GM21825 (cell line): ENCODE data around the gene SLC27A4.

Source experiments
- ATAC-seq: cut with Tn5 transposase; IDR thresholded peaks from one replicate; pipeline ENCODE4 v1.9.1; 2021; ENCODE audit warnings: mild to moderate bottlenecking, moderate library complexity; ENCODE audit not compliant: unreplicated experiment

SLC27A4 gene

GRCh38 chr9:128339761-128340690 lies at the start of gene SLC27A4:
TSS of gene SLC27A4 (plus strand) at chr9:128340527. CDS start at chr9:128343133, 2,606 bp downstream.
- ATAC-seq: peak; percentile 77

DNA sequence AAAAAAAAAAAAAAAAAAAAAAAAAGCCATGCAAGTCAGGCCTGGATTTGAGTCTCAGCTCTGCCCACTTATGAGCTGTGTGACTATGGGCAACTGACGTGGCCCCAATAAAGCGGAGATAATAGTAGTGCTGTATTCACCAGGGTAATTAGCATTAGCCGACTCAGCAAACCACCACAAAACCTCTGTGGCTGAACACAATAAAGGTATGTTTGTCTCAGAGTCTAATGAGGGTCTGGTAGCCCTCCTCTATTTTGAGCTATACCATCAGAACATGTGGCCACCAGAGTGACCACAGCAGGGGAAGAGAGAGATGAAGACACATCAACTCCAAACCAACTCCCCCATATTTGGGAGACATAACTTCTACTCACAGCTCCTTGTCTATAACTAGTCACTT lies 48.3 kb upstream of the SLC27A4 start:
- no peak for ATAC-seq

DNA sequence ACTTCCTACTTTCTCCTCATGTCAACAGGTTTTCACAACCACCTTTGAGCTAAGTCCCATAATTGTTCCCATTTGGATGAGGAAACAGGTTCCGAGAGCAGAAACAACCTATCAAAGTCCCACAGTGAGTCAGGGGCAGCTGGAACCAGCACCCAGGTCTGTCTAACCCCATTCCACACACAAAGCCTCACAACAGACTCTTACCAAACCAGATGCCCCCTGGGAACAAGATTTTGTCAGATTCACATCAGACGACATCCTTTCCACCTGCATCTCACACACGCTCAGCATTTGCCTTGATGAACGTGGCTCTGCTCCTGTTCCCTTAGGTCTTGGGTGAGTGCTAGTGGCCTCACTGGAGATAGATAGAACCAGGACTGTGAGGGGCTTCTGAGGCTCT lies 47.2 kb upstream of the SLC27A4 start:
- no peak for ATAC-seq

- no peak for ATAC-seq
Measured at GRCh38 chr9:128294142-128294541, 46.2 kb upstream of the SLC27A4 start.

DNA sequence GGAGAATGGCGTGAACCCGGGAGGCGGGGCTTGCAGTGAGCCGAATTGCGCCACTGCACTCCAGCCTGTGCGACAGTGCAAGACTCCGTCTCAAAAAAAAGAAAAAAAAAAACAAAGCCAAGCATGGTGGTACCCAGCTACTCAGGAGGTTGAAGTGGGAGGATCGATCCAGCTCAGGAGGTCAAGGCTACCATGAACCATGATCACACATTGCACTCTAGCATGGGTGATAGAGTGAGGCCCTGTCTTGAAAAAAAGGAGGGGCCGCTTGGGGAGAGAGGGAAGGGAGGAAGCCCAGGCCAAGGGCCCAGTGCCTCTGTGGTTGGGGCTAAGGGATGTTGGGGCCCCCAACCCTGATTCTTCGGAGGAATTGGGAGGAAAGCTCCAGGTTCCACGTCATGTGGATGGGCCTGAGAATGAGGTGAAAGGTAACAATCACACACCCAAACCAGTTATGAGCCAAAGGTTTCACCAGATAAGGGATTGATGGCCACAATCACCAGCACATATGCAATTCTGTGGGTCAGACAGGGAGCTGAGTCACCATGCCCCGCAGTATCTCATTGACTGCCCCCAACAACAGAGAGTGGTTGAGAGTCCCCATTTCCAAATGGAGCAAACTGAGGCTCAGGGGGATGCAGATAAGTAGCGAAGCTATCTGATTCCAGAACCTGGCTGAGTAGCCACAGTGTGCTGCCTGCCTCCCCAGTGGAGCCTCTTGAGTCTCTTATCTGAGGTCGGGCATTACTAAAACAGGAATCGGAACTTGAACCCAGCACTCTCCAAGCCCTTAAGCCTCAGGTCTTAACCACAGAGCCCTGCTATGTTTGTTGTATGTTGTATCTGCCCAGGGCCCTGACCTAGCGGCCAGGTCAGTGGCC lies 43.7 kb upstream of the SLC27A4 start:
- no peak for ATAC-seq

GRCh38 chr9:128297221-128297773 lies 43.0 kb upstream of the SLC27A4 start:
- no peak for ATAC-seq

- no peak for ATAC-seq
Measured at GRCh38 chr9:128298535-128299482, 41.5 kb upstream of the SLC27A4 start.

DNA sequence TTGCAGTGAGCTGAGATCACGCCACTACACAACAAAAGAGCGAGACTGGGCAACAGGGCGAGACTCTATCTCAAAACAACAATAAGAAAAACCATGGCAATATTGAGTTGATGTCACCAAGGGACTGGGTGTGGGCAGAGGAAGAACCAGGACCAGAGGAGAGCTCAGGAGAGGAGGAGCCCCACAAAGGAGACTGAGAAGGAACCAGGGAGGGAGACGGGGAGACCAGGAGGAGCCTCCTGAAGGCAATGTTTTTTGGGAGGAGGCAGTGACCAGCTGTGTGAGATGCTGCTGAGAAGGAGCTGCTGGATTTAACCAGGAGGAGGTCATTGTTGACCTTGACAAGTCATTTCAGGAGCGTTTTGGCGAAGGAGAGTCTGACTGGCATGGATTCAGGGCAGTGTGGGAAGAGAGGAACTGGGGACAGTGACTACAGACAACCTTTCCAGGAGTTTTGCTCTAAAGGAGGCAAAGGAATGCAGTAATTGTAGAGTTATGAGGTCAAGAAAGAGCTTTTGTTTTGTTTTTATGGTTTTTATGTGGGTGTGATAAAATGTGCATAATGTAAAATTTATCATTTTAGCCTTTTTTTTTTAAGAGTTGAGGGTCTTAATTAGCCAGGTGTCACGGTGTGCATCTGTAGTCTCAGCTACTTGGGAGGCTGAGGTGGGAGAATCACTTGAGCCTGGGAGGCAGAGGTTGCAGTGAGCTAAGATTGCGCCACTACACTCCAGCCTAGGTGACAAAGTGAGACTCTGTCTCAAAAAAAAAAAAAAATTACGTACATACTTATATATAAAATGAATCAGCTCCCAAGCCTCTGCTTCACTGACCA lies 36.0 kb upstream of the SLC27A4 start:
- ATAC-seq: no peak

- no peak for ATAC-seq
Measured at GRCh38 chr9:128304971-128305288, 35.4 kb upstream of the SLC27A4 start.

DNA sequence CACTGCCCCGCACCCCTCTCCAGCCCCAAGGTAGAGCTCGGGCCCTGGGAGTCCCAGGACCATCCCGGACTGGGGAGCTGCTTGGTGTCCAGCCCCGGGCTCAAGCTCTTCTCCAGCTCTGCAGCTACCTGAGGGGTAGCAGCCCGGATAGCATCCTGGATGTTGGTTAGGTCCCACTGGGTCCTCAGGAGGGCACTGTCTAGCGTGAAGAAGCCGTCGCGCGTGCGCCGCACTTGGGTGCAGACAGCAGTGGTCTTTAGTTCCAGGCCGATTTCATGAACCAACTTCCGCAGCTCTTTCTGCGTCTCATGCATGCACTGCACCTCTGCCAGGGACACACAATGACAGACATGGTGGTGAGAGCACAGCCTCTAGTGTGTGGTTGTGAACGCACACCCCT lies 30.8 kb upstream of the SLC27A4 start:
- ATAC-seq: no peak

DNA sequence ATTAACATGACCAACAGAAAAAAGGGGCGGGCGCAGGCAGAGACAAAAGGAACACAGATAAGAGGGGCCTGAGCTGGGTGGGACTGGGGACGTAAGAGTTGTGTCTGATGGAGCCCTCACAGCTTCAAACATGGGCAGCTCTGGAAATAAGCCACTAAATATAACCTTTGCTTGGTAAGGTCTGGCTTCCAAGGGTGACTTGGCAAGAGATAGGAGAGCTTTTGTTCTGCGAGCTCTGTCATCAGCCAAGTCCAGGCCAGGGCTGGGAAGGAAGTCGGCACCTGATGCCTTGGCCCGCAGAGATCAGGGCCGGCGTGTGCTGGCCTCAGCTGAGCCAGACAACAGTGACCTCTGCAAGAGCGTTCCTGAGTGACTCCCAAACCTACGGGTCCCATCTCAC lies 29.9 kb upstream of the SLC27A4 start:
- no peak for ATAC-seq

- no peak for ATAC-seq
Measured at GRCh38 chr9:128314697-128315096, 25.6 kb upstream of the SLC27A4 start.

DNA sequence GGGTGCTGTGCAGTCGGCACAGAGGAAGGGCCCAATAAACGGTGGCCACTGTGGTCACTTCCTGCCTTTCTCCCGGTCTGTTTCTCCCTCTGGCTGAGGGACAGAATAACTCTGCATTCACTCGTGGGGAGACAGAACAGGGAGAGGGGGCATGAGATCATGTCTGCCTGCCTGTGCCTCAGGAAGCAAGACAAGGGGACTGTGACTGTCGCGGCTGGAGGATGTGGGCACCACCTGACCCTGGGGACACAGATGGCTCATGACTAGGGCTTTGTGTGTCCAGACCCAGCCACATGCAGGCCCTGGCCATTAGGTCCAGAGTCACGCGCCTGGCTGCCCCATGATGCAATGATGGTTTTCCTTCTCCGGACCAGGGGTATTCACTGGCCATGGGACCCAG lies 23.9 kb upstream of the SLC27A4 start:
- ATAC-seq: no peak

DNA sequence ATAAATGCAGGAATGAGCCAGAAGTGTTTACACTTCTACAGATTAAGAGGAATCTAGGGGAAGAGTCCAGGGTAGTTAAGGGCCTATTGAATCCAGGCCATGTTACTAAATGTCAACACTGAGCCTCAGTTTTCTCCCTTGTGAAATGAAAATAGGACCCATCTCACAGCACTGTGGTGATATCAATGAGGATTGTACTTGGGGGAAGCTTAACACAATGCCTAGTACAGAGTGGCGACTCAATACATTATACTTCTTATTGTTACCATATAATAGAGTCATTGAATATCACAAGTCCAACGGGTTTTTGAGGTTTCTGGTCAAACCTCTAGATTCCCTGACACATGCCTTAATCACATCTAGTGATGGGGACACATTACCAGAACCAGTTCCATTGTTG lies 22.7 kb upstream of the SLC27A4 start:
- ATAC-seq: no peak

DNA sequence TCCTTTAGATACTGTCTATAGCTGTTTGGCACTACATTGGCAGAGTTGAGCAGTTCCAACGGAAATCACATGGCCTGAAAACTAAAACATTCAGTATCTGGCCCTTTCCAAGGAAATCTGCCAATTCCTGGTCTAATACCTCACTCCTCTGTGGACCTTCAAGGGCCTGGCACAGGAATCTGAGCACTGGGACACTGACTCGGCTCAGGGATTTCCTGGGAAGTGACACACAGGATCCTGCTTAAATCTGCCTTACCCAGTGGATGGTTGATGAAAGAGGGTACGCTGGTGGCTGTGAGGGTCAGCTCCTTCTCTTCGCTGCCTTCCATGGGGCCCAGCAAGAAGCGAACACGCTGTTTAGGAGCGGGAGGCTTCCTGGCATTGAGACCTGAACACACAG lies 19.0 kb upstream of the SLC27A4 start:
- no peak for ATAC-seq

- peak; percentile 19 for ATAC-seq
Measured at GRCh38 chr9:128321879-128322403, 18.4 kb upstream of the SLC27A4 start.

GRCh38 chr9:128322404-128323211 lies 17.7 kb upstream of the SLC27A4 start, which contains the start of the genes COQ4 and TRUB2:
TSS of gene COQ4 (plus strand) at chr9:128322839. CDS start at chr9:128322859, 20 bp downstream.
TSS of gene TRUB2 (minus strand) at chr9:128322447. CDS start at chr9:128322408, 39 bp downstream.
- peak; percentile 71 for ATAC-seq

GRCh38 chr9:128323212-128323730 lies 17.1 kb upstream of the SLC27A4 start:
- ATAC-seq: peak; percentile 5
